GM12872 (cell line): ENCODE measurements around the gene RDH12.

Experiments used
- CTCF ChIP-seq: IDR thresholded peaks from 3 replicates; pipeline ENCODE4 v1.5.1; 2011; ENCODE audit warnings: low read depth, mild to moderate bottlenecking, low read length, moderate library complexity; ENCODE audit not compliant: insufficient read depth

RDH12 gene

GRCh38 chr14:67683842-67684241 lies 17.8 kb upstream of the RDH12 start:
- no peak for TF ChIP-seq CTCF

- no peak for TF ChIP-seq CTCF
Measured at GRCh38 chr14:67690011-67690410, 11.7 kb upstream of the RDH12 start.

- TF ChIP-seq CTCF: no peak
Measured at GRCh38 chr14:67694791-67695393, 6.8 kb upstream of the RDH12 start.

- TF ChIP-seq CTCF: no peak
Measured at GRCh38 chr14:67695394-67695949, 6.2 kb upstream of the RDH12 start, which contains the start of gene RDH11. Gene RDH11, minus strand, starts transcription at chr14:67695764. Its CDS starts 61 bp downstream, at chr14:67695703.

GRCh38 chr14:67697006-67697405 lies 4.7 kb upstream of the RDH12 start:
- TF ChIP-seq CTCF: no peak

- no peak for TF ChIP-seq CTCF
Measured at GRCh38 chr14:67698179-67698578, 3.5 kb upstream of the RDH12 start.

- TF ChIP-seq CTCF: no peak
Measured at GRCh38 chr14:67703997-67704396, 2.3 kb downstream of the RDH12 start.
